DOHH2 (cell line): ENCODE data around the gene CXorf58.

Source experiments
- CTCF ChIP-seq: fragments of 200-600 bp; sonication (generic); IDR thresholded peaks from one replicate; pipeline ENCODE4 v1.5.1; 2014; ENCODE audit warnings: antibody characterized with exemption, mild to moderate bottlenecking, low read depth, low read length; ENCODE audit not compliant: poor library complexity, severe bottlenecking
- EZH2phosphoT487 ChIP-seq: fragments of 200-600 bp; sonication (generic); IDR thresholded peaks from 2 replicates; pipeline ENCODE4 v1.6.1; 2017; ENCODE audit warnings: borderline replicate concordance, mild to moderate bottlenecking, antibody characterized with exemption, low read length, moderate library complexity, mixed read lengths

GRCh38 chrX:23944234-23944633 lies 36.4 kb downstream of the CXorf58 start:
- TF ChIP-seq CTCF (no peak), EZH2phosphoT487 (no peak)
